Coronary artery (tissue), 2 donors: ENCODE data around the gene EPHA1.
"Not testable (repeated sequence)": the region's sequence is repeated elsewhere in the genome, so short reads cannot be mapped to it uniquely, and the experiment has no call there.

Experiments
- DNase-seq: peaks from one replicate; pipeline ENCODE4 v3.0.0-alpha.2; 2017; ENCODE audit warnings: low spot score
- H3K27ac ChIP-seq, 2 donors: fragments of 200-600 bp; sonication (generic); one replicate each; pipeline ENCODE4 v1.5.1; 2016 to 2019
- H3K4me3 ChIP-seq: fragments of 200-600 bp; sonication (generic); 2 replicates; pipeline ENCODE4 v1.5.1; 2016; ENCODE audit warnings: mild to moderate bottlenecking, moderate library complexity
- TF ChIP-seq, protein P1 (sequence below): fragments of 200-600 bp; sonication (generic); IDR thresholded peaks from one replicate; pipeline ENCODE4 v1.5.1; 2019; ENCODE audit warnings: antibody characterized with exemption

Gene EPHA1

DNA sequence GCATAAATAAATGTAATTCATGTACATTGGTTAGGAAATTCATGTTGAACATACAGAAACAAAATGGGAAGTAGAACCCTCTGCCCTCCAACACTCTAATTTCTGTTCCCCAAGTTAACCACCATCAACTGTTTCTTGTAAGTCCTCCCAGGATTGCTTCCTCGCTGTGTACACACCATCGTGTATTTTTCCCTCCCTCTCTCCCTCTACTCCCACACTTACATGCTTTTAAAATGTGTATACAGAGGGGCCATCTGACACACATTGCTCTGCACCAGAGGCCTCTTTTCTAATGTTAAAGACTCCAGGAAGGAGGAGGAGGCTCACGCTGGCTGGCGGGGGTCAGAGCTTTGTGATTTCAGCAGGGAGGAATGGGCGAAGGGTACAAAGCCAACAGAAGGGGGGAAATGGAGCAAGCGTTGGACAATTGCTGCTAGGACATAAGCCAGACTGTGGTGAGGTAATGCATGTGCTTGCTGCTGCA lies 1.9 kb upstream of the EPHA1 start:
- H3K27ac ChIP-seq: no peak overlapping the region
- no peak overlapping the region for H3K4me3 ChIP-seq
- TF ChIP-seq, protein P1, sequence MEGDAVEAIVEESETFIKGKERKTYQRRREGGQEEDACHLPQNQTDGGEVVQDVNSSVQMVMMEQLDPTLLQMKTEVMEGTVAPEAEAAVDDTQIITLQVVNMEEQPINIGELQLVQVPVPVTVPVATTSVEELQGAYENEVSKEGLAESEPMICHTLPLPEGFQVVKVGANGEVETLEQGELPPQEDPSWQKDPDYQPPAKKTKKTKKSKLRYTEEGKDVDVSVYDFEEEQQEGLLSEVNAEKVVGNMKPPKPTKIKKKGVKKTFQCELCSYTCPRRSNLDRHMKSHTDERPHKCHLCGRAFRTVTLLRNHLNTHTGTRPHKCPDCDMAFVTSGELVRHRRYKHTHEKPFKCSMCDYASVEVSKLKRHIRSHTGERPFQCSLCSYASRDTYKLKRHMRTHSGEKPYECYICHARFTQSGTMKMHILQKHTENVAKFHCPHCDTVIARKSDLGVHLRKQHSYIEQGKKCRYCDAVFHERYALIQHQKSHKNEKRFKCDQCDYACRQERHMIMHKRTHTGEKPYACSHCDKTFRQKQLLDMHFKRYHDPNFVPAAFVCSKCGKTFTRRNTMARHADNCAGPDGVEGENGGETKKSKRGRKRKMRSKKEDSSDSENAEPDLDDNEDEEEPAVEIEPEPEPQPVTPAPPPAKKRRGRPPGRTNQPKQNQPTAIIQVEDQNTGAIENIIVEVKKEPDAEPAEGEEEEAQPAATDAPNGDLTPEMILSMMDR: no peak
- DNase-seq: no peak

DNA sequence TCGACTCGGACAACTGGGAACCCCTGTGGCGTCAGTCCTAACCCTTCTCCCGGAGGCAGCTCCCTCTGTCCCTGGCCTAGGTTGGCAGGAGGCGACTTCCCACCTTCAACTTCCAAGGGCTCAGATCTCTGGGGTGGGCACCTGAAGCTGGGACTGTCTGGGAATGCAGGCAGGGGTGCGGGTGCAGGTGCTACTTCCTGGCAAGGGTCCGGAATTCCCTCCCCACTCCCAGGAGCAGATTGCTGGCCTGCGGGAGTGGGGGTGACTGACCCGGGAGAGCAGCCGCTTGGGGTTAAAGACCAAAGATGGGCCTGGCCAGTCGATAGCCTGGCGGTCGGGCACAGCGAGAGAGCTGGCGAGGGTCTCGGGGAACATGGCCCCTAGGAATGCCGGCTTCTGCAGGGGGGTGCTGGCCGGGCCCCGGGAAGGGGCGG lies 387 bp downstream of the EPHA1 start:
- no peak overlapping the region for H3K27ac ChIP-seq
- DNase-seq: no peak
- peak overlapping the region; percentile 42 for H3K4me3 ChIP-seq
- TF ChIP-seq, protein P1: no peak

DNA sequence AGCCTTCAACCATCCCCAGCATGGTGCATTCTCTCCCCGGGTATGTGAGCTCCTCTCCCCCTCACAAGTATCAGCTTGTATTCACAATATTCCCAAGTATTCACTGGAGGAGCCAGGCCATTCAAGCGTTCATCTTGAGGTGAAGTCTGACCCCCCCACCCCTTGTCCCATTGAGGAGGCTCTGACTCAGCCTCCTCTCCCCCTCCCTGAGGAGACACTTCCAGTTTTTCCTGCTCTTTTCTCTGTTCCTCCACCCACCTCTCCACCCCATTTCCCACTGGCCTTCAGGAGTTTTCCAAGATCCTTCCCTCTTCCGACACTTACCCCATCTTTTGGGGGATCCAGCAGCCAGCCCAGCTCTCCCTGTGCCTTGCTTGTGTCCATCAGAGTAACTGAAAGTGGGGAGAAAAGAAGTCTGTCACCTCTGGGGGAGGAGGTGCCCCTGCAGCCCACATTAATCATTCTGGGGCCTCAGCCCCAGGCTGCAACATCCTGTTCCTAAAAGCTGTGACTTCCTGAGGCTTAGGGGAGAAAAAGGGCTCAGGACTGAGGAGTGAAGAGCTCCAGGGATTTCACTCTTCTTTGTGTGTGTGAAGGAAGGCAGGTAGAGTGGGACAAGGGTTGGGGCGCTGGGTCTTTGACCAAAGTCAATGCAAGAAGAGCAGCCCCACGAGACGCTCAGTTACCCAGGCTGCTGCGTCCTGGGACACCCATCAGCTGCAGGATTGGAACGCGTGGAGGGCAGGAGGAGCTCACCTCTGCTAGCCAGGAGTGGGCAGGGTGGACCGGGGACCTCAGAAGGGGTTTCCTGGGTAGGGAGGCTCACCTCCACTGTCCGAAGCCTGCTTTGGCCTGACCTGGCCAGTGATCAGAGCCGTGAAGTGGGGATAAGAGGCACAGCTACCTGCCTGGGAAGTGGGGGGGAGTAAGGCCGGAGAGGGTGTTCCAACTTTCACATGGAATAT lies 1.1 kb downstream of the EPHA1 start:
- TF ChIP-seq, protein P1: no peak
- no peak overlapping the region for H3K27ac ChIP-seq
- no peak overlapping the region for H3K4me3 ChIP-seq
- DNase-seq: no peak

DNA sequence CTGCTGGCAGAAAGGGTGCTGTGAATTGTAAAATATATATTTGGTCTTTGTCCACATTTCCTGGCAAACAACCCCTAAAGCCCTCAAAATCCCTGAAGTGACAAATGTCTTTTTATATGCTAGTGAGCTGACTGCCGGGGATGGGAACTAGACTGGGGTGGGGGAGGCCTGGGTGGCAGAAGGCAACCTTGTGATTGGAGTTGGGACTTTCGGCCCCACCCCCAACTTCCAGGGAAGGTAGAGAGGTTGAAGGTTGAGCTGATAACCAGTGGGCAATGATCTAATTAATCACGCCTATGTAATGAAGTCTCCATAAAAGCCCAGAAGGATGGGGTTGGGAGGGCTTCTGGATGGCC lies 2.7 kb downstream of the EPHA1 start:
- TF ChIP-seq, protein P1: no peak
- DNase-seq: no peak
- no peak overlapping the region for H3K27ac ChIP-seq
- H3K4me3 ChIP-seq: no peak overlapping the region

DNA sequence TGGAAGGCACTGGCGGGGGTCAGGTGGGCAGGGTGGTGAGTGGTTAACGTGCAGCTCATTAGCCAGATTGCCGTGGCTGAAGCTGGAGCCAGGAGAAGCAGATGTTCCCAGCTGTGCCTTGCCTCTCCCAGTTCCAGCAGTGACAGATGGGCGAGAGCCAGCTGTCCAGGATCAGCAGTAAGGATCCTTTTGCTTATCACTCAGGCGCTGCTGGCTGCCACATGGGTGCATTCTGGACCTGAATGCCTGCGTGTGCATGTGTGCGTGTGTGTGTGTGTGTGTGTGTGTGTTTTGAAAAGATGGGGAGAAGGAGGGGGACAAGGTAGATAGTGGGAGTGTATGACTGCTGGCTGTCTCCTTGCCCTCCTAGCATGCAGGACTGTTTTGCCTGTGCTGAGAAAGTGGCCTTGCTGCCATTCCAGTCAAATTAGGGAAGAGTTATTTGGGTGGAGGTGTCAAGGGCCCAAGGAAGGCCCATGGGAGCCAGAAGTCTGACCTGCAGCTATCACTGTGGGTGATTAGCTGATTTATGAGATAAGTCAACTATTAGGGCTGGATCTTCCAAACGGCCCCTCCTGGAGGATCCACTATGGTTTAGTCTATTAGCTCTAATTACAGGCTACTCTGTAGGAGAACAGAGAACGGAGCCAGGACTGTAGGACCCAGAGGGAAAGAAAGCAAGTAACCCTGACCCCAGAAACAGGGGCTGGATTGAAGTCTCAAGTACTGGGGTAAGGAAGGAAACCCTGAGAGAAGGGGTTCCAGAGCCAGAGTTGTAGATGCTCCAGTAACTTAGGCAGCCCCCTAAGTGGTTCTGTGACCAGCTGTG lies 3.3 kb downstream of the EPHA1 start:
- DNase-seq: no peak
- TF ChIP-seq, protein P1: no peak
- no peak overlapping the region for H3K4me3 ChIP-seq
- no peak overlapping the region for H3K27ac ChIP-seq

DNA sequence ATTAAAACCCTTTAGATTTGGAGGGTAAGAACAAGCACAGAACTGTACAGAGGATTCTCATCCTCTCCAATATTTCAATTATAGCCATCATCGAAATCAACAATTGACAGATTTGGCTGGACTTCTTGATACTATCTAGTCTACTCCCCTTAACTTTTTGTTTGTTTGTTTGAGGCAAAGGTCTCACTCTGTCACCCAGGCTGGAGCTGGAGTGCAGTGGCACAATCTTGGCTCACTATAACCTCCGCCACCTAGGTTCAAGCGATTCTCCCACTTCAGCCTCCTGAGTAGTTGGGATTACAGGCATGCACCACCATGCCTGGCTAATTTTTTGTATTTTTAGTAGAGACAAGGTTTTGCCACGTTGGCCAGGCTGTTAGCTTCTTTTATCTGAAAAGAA lies 6.4 kb downstream of the EPHA1 start:
- not testable (repeated sequence) for DNase-seq, H3K4me3 ChIP-seq, H3K27ac ChIP-seq

DNA sequence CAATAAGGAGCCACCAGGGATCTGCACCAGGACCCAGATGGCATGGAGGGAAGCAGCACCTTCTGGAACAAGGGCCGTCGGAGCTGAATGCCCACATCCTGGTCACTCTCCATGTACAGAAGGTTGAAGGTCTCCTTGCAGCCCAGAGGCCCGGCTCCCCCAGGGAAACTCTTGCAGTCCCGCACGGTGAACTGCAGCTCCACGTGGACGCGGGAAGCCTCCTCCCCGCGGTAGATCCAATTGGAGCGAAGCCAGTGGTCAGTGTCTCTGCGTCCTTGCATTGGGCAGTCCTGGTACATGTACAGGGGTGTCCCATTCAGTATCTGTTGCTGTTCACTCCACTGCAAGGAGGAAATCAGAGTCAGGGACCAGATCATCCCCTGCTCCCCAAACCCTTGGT lies 7.4 kb downstream of the EPHA1 start:
- Histone ChIP-seq H3K27ac (no peak overlapping the region), H3K4me3 (no peak overlapping the region)
- DNase-seq: no peak
- TF ChIP-seq, protein P1: no peak
